ACHN (cell line): ENCODE measurements around the gene PHYHIPL.

Source experiments
- DNase-seq: peaks from one replicate; pipeline ENCODE4 v3.0.0-alpha.2; 2015
- in situ Hi-C: cut with HindIII; loops from 2 replicates; pipeline ENCODE4 v1.10.0; 2017; ENCODE audit warnings: low sequenced_read_pairs, low pct_ligation_motif_present, low pct_unique_long_range_greater_than_20kb

The PHYHIPL gene

DNA sequence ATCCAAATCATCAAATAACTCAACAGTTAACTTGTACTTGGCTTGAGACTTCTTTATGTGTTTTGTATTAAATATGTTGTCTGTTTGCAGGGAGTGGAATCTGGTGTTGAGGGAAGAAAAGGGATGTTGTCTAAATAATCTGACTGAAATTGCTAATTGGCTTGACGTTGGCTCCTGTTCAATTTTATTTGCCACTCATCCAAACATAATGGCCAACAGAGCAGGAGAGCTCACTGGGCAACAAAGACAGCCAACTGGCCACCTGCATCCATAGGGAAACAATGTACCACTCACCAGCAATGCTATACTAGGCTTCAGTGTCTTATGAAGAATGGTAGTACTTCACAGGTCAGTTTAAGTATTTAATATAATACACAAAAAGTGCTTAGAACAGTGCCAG lies 105.4 kb downstream of the PHYHIPL start:
- in situ Hi-C loops = no loop called here
- no peak for DNase-seq

DNA sequence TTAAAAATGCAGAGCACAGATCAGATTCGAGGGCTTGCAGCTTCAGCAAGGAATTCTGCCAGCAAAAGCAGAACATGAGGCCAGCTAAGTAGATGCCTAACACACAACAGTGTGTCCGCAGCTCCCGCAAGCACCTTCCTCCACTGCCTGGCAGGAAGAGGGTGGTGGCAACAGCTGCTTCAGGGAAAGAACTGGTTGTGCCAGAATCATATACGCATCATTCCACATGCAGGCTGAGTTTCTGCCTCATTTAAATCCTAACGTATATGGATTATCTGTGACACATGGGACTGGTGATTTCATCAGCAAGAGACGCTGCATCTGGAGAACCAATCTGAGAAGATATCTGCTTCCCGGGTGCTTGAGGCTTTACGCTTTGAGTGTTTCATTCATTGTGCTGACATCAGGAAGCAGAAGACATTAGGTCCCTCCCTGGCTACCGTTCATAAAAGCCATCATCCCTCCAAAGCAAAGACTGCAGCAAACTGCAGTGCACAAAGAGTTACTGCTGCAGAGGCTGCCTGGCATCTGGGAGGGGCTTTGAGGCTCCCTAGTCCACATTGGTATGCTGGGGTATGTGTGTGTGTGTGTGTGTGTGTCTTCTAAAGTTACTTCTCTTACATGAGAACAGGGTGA lies 107.1 kb downstream of the PHYHIPL start:
- in situ Hi-C loops = no loop called here
- no peak for DNase-seq

DNA sequence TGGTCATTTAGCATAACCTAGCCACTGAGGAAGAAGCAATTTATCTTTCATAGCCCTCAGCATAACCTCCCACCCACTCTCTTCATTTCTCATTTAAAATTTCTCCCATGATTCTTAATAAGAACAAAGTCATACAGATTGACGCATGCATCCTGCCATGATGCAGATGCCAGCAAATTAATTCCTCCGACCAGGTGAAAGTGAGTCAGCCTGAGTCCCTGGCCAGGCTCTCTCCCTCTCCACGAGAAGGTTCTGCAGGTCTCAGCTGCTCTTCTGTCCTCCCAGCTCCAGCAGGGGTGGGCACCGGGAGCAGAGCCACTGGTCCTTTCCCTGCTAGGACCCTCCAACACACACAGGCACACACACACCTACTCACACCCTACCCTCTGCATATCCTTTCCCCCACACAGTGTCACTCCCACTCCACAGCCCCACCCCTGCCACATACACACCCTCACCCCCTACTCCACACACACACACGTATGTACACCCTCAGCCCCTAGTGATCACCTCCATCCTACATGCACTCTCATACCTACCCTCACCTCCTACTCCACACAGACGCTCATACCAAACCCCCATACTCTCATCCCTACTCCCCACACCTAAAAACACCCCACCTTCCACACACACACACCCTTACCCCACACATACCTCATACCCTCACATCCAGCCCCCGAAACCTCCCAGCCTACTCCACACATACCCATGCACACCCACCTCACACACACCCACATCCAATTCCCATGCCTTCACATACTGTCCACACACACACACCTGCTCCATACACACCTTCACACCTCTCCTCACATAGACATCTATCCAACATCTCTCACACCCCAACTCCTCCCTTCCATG lies 107.9 kb downstream of the PHYHIPL start:
- in situ Hi-C loops = no loop called here

DNA sequence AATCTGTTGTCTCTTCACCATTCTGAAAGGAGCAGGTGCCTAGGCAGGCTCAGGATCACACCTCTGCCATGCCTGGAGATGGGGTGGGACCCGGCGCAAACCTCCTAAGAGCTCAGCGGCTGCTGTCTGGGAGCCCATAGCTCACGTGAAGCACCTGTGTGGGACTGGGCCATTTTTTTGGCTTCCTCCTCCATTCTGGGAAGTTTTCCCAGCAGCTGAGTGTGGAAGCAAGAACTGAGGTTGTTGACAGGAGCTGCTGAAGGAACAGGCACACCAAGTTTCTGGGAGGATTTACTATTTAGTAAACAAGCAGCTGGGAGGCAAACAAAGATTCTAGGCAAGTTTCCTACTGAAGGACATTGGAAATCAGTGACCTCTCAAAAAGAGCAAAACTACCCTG lies 108.6 kb downstream of the PHYHIPL start:
- in situ Hi-C loops = no loop called here
- DNase-seq = no peak

More for the DNA sequence above, 107.9 kb downstream of the PHYHIPL start:
- no peak for DNase-seq

DNA sequence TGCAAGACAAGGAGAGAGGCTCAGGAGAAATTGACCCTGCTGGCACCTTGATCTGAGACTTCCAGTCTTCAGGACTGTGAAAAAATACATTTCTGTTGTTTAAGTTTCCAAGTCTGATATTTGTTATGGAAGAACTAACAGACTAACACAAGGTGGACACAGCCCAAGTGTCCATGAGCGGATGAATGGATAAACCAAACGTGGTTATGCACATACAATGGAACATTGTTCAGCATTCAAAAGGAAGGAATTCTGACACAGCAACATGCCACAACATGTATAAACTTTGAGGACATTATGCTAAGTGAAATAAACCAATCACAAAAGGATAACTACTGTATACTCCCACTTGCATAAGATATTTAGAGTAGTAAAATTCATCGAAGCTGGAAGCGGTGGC lies 109.4 kb downstream of the PHYHIPL start:
- in situ Hi-C loops = no loop called here
- no peak for DNase-seq

DNA sequence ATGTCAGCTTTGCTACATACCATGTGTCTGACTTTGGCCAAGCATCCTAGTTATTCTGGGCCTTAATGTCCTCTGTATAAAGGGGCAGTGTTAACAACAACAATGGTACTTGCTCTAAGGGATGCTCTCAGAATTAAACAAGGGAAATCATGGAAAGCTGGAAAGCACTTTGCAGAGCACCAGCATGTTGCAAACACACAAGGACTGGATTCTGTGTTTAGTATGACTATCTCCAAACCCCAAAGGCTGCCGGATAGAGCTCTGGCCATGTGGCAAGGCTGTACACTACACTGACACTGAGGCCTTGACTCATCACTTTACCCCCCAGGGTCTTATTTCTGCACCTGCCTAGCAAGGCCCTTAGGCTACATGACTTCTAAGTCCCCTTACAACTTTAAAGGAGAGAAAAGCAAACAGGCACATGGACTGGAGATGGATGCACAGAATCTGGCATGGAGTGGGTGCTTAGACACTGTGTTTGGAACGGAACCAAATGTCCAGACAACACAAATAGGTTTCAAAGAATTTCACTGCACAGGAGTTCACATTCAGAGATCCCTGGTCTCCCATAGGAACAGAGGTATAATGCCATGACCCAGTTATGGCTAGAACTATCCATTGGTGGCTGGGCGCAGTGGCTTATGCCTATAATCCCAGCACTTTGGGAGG lies 111.3 kb downstream of the PHYHIPL start:
- in situ Hi-C loops = no loop called here
- DNase-seq = no peak

DNA sequence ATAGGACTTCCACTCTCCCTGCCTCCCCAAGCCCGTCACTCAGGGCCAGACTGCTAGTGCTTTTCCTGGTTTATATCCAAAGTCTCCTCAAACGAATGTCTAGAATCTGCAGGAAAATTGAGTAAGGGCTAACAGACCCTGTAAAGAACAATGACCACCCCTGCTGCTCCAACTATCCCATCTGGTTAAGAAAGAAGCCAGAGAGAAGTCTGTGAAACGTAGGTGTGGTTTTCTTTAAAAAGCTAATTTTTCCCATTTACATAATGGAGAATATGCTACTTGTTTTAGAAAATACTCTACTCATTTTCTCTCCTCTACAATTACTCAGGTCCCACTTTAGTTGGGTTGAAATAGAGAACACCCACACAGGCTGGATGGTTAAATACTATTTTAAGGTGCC lies 113.4 kb downstream of the PHYHIPL start:
- DNase-seq = no peak
- in situ Hi-C loops = no loop called here

DNA sequence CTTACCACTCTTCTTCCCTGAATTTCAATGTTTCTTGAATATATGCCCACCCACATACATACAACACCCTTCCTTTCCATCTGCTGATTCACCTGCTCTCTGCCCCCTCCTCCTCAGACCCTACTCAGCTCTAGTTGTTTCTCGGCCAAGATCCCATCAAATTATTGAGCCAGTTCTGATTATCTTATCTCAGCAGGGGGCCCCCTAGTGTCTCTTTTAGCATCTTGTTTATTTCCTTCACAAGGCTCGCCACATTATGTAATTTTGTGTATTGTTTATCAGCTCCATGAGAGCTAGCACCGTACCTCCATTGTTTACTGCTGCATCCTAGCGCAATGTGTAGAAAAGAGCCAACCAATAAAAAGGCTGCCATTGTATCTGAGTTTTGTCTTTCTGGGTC lies 114.0 kb downstream of the PHYHIPL start:
- in situ Hi-C loops = no loop called here
- no peak for DNase-seq
